GM23338 (cell line): ENCODE measurements around the gene TNPO3. TPM values are rescaled to one million over a fixed set of nuclear protein-coding genes. Genes with fewer than 3 reads are reported as not detected.

Experiments used
- ATAC-seq: fragments of 200-7000 bp; cut with Tn5 transposase; 3 replicates; pipeline ENCODE4 v1.9.1; 2020
- DNase-seq: peaks from one replicate; pipeline ENCODE4 v3.0.0-alpha.2; 2015; ENCODE audit warnings: low spot score
- H2AFZ ChIP-seq: fragments of 200-600 bp; sonication (generic); 2 replicates; pipeline ENCODE4 v1.8.0; 2016; ENCODE audit warnings: antibody characterized with exemption, mild to moderate bottlenecking, moderate library complexity
- H3F3A ChIP-seq: fragments of 200-600 bp; sonication (generic); replicated peaks from 2 replicates; pipeline ENCODE4 v1.8.0; 2017; ENCODE audit warnings: antibody characterized with exemption, mixed run types, low read depth
- H3K27ac ChIP-seq: fragments of 200-600 bp; sonication (generic); 2 replicates; pipeline ENCODE4 v1.6.1; 2016; ENCODE audit warnings: low read depth
- H3K27me3 ChIP-seq: fragments of 200-600 bp; sonication (generic); 2 replicates; pipeline ENCODE4 v1.8.0; 2016; ENCODE audit warnings: mild to moderate bottlenecking, mixed run types, moderate library complexity; ENCODE audit not compliant: insufficient read depth
- H3K36me3 ChIP-seq: fragments of 200-600 bp; sonication (generic); 2 replicates; pipeline ENCODE4 v1.8.0; 2016; ENCODE audit warnings: mild to moderate bottlenecking; ENCODE audit not compliant: insufficient read depth
- H3K4me1 ChIP-seq: fragments of 200-600 bp; sonication (generic); 2 replicates; pipeline ENCODE4 v1.8.0; 2016; ENCODE audit warnings: mild to moderate bottlenecking, moderate library complexity; ENCODE audit not compliant: insufficient read depth
- H3K4me2 ChIP-seq: fragments of 200-600 bp; sonication (generic); 2 replicates; pipeline ENCODE4 v1.7.1; 2017; ENCODE audit warnings: mixed run types
- H3K4me3 ChIP-seq: fragments of 200-600 bp; sonication (generic); 2 replicates; pipeline ENCODE4 v1.6.1; 2016; ENCODE audit warnings: mixed run types
- H3K79me2 ChIP-seq: fragments of 200-600 bp; sonication (generic); replicated peaks from 2 replicates; pipeline ENCODE4 v1.8.0; 2017; ENCODE audit warnings: mild to moderate bottlenecking; ENCODE audit not compliant: insufficient read depth
- H3K9me2 ChIP-seq: fragments of 200-600 bp; sonication (generic); 2 replicates; pipeline ENCODE4 v1.8.0; 2017; ENCODE audit not compliant: insufficient read depth
- H4K20me1 ChIP-seq: fragments of 200-600 bp; sonication (generic); replicated peaks from 2 replicates; pipeline ENCODE4 v1.8.0; 2017; ENCODE audit warnings: mild to moderate bottlenecking; ENCODE audit not compliant: insufficient read depth
- H3K27ac Mint-ChIP-seq: 2 replicates; pipeline ENCODE4 v1.8.0; 2020; ENCODE audit warnings: inconsistent platforms, mild to moderate bottlenecking, moderate library complexity, mixed read lengths
- H3K27me3 Mint-ChIP-seq: 3 replicates; pipeline ENCODE4 v1.8.0; 2022; ENCODE audit warnings: low read depth, mild to moderate bottlenecking, moderate library complexity, mixed read lengths, inconsistent platforms; ENCODE audit not compliant: insufficient read depth, poor library complexity
- H3K36me3 Mint-ChIP-seq: 3 replicates; pipeline ENCODE4 v1.8.0; 2021; ENCODE audit warnings: low read depth, mild to moderate bottlenecking, inconsistent platforms, moderate library complexity, mixed read lengths
- H3K4me1 Mint-ChIP-seq: 3 replicates; pipeline ENCODE4 v1.8.0; 2020; ENCODE audit warnings: mild to moderate bottlenecking, inconsistent platforms, mixed read lengths
- H3K4me3 Mint-ChIP-seq: 3 replicates; pipeline ENCODE4 v1.8.0; 2021; ENCODE audit warnings: moderate library complexity, mild to moderate bottlenecking, inconsistent platforms, mixed read lengths
- H3K9me3 Mint-ChIP-seq: 3 replicates; pipeline ENCODE4 v1.8.0; 2020; ENCODE audit warnings: moderate library complexity, mild to moderate bottlenecking, inconsistent platforms, mixed read lengths
- CREB1 ChIP-seq: fragments of 250-450 bp; sonication (Bioruptor Pico); IDR thresholded peaks from 2 replicates; pipeline ENCODE4 v1.5.0; 2020; ENCODE audit warnings: low read depth, mild to moderate bottlenecking, moderate library complexity
- JUNB ChIP-seq: IDR thresholded peaks from one replicate; pipeline ENCODE4 v1.6.1; 2016; ENCODE audit warnings: antibody characterized with exemption; ENCODE audit not compliant: unreplicated experiment
- NANOG ChIP-seq: IDR thresholded peaks from 2 replicates; pipeline ENCODE4 v1.6.1; 2016; ENCODE audit warnings: antibody characterized with exemption, borderline replicate concordance
- STAT1 ChIP-seq: IDR thresholded peaks from one replicate; pipeline ENCODE4 v1.6.1; 2016; ENCODE audit warnings: antibody characterized with exemption; ENCODE audit not compliant: unreplicated experiment
- ZNF331 ChIP-seq: fragments of 250-450 bp; sonication (Bioruptor Pico); IDR thresholded peaks from 2 replicates; pipeline ENCODE4 v1.5.0; 2020; ENCODE audit warnings: low read depth, mild to moderate bottlenecking, moderate library complexity
- polyA plus RNA-seq: library from polyadenylated mRNA; unstranded; fragments of >200 nt; fragmentation: Nextera tagmentation; extraction: Ambion mirVana; gene quantifications from 2 replicates; pipeline ENCODE4 v1.2.1, GENCODE V29; 2016
- total RNA-seq: library from RNA; depleted of rRNA; stranded (reverse); fragments of >200 nt; shearing (Covaris generic); gene quantifications from 2 replicates; pipeline ENCODE4 v1.2.3, GENCODE V29; 2014
- TF ChIP-seq, protein P1 (sequence below), 2 experiments: fragments of 200-600 bp in 1 of 2; sonication (generic) in 1 of 2; conservative IDR thresholded peaks; 2 replicates each; pipeline versions ENCODE4 v1.5.1 to v1.6.1; 2016 to 2017; ENCODE audit warnings: antibody characterized with exemption in 2 of 2, low read depth in 2 of 2, mild to moderate bottlenecking in 2 of 2, moderate library complexity in 1 of 2
- TF ChIP-seq, protein P2 (sequence below): IDR thresholded peaks from one replicate; pipeline ENCODE4 v1.6.1; 2018; ENCODE audit warnings: antibody characterized with exemption; ENCODE audit not compliant: unreplicated experiment
- TF ChIP-seq, protein P3 (sequence below): IDR thresholded peaks from 2 replicates; pipeline ENCODE4 v1.6.1; 2016; ENCODE audit warnings: antibody characterized with exemption
- TF ChIP-seq, protein P4 (sequence below): fragments of 250-450 bp; sonication (Bioruptor Pico); IDR thresholded peaks from 2 replicates; pipeline ENCODE4 v1.5.0; 2020; ENCODE audit warnings: mild to moderate bottlenecking, moderate library complexity

Gene TNPO3
- total and polyA plus RNA-seq, 2 experiments from 2014 or later, result 38.2 to 127 TPM

DNA sequence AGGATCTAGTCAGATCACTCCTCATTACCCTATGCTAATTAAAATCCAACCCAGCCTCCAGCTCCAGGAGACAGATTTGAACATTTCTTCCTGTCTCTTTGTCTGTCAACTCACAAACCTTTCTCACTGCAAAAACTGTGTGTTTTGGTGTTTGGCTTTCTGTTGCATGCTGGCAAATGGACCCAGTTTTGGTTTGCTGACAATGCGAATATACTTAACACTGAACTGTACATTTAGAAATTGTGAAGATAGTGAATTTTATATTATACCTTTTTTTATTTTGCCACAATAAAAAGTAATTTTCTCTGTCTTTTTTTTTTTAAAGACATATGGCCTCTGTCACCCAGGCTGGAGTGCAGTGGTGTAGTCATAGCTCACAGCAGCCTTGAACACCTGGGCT lies 18.3 kb upstream of the TNPO3 start:
- Histone ChIP-seq H3K9me2 (no peaks in the 10 kb centered on the region), H3K79me2 (no peaks in the 10 kb centered on the region), H3K4me3 (no peak overlapping the region), H3K4me2 (no peak overlapping the region), H2AFZ (no peak overlapping the region), H3K27ac (no peak overlapping the region), H3K4me1 (no peaks in the 10 kb centered on the region), H4K20me1 (no peaks in the 10 kb centered on the region), H3K36me3 (no peaks in the 10 kb centered on the region), H3K27me3 (no peaks in the 10 kb centered on the region), H3F3A (no peaks in the 10 kb centered on the region)
- Mint-ChIP-seq H3K9me3 (peaks cover 8% of the 10 kb centered on the region; the same call in 2 of the 3 replicates), H3K4me1 (peaks cover 6% of the 10 kb centered on the region), H3K36me3 (no peaks in the 10 kb centered on the region), H3K27me3 (peaks cover 11% of the 10 kb centered on the region), H3K27ac (no peak overlapping the region), H3K4me3 (no peak overlapping the region)
- ATAC-seq (no peak), DNase-seq (no peak)
- TF ChIP-seq, protein P1, sequence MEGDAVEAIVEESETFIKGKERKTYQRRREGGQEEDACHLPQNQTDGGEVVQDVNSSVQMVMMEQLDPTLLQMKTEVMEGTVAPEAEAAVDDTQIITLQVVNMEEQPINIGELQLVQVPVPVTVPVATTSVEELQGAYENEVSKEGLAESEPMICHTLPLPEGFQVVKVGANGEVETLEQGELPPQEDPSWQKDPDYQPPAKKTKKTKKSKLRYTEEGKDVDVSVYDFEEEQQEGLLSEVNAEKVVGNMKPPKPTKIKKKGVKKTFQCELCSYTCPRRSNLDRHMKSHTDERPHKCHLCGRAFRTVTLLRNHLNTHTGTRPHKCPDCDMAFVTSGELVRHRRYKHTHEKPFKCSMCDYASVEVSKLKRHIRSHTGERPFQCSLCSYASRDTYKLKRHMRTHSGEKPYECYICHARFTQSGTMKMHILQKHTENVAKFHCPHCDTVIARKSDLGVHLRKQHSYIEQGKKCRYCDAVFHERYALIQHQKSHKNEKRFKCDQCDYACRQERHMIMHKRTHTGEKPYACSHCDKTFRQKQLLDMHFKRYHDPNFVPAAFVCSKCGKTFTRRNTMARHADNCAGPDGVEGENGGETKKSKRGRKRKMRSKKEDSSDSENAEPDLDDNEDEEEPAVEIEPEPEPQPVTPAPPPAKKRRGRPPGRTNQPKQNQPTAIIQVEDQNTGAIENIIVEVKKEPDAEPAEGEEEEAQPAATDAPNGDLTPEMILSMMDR (conservative IDR thresholded peaks at IDR 0.05; ENCODE audit: low read depth in 2 of 2), result no peak

DNA sequence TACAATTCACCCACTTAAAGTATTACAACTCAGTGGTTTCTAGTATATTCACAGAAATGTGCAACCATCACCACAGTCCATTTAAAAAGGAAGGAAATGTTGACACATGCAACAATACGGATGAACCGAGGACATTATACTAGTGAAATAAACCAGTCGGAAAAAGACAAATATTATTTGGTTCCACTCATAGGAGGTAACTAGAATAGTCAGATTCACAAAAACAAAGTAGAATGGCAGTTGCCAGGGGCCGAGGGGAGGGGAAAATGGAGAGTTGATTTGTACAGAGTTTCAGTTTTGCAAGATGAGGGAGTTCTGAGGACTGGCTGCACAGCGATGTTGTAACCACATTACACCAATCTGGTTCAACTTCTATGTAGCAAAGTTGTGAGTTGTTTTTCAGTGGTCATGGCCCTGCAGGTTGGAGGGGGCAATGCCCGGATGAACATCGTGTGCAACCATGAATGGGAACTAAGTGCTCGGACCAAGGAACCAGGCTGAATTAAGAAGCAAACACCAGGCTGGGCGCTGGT lies 17.6 kb upstream of the TNPO3 start:
- Mint-ChIP-seq H3K36me3 (no peaks in the 10 kb centered on the region), H3K9me3 (peaks cover 7% of the 10 kb centered on the region; the same call in 2 of the 3 replicates), H3K27me3 (peaks cover 11% of the 10 kb centered on the region), H3K4me3 (no peak overlapping the region), H3K27ac (no peak overlapping the region), H3K4me1 (peaks cover 8% of the 10 kb centered on the region)
- no peak for DNase-seq
- no peaks in the 10 kb centered on the region for H3K79me2 ChIP-seq
- no peak for ATAC-seq
- no peak overlapping the region for H3K4me2 ChIP-seq
- no peaks in the 10 kb centered on the region for H3K9me2 ChIP-seq
- no peaks in the 10 kb centered on the region for H3F3A ChIP-seq
- no peaks in the 10 kb centered on the region for H3K27me3 ChIP-seq
- H3K27ac ChIP-seq, result no peak overlapping the region
- no peaks in the 10 kb centered on the region for H3K36me3 ChIP-seq
- H3K4me1 ChIP-seq, result no peaks in the 10 kb centered on the region
- peak overlapping the region; percentile 43; the same call in 1 of the 2 replicates for H2AFZ ChIP-seq
- H4K20me1 ChIP-seq, result no peaks in the 10 kb centered on the region
- H3K4me3 ChIP-seq, result no peak overlapping the region
- no peak for TF ChIP-seq CREB1
- no peak for TF ChIP-seq NANOG
- no peak for TF ChIP-seq JUNB
- TF ChIP-seq, protein P2, sequence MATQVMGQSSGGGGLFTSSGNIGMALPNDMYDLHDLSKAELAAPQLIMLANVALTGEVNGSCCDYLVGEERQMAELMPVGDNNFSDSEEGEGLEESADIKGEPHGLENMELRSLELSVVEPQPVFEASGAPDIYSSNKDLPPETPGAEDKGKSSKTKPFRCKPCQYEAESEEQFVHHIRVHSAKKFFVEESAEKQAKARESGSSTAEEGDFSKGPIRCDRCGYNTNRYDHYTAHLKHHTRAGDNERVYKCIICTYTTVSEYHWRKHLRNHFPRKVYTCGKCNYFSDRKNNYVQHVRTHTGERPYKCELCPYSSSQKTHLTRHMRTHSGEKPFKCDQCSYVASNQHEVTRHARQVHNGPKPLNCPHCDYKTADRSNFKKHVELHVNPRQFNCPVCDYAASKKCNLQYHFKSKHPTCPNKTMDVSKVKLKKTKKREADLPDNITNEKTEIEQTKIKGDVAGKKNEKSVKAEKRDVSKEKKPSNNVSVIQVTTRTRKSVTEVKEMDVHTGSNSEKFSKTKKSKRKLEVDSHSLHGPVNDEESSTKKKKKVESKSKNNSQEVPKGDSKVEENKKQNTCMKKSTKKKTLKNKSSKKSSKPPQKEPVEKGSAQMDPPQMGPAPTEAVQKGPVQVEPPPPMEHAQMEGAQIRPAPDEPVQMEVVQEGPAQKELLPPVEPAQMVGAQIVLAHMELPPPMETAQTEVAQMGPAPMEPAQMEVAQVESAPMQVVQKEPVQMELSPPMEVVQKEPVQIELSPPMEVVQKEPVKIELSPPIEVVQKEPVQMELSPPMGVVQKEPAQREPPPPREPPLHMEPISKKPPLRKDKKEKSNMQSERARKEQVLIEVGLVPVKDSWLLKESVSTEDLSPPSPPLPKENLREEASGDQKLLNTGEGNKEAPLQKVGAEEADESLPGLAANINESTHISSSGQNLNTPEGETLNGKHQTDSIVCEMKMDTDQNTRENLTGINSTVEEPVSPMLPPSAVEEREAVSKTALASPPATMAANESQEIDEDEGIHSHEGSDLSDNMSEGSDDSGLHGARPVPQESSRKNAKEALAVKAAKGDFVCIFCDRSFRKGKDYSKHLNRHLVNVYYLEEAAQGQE, result no peak
- no peak for TF ChIP-seq ZNF331 (CRISPR knock-in tag)
- TF ChIP-seq, protein P3, sequence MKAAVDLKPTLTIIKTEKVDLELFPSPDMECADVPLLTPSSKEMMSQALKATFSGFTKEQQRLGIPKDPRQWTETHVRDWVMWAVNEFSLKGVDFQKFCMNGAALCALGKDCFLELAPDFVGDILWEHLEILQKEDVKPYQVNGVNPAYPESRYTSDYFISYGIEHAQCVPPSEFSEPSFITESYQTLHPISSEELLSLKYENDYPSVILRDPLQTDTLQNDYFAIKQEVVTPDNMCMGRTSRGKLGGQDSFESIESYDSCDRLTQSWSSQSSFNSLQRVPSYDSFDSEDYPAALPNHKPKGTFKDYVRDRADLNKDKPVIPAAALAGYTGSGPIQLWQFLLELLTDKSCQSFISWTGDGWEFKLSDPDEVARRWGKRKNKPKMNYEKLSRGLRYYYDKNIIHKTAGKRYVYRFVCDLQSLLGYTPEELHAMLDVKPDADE, result no peak
- TF ChIP-seq, protein P4, sequence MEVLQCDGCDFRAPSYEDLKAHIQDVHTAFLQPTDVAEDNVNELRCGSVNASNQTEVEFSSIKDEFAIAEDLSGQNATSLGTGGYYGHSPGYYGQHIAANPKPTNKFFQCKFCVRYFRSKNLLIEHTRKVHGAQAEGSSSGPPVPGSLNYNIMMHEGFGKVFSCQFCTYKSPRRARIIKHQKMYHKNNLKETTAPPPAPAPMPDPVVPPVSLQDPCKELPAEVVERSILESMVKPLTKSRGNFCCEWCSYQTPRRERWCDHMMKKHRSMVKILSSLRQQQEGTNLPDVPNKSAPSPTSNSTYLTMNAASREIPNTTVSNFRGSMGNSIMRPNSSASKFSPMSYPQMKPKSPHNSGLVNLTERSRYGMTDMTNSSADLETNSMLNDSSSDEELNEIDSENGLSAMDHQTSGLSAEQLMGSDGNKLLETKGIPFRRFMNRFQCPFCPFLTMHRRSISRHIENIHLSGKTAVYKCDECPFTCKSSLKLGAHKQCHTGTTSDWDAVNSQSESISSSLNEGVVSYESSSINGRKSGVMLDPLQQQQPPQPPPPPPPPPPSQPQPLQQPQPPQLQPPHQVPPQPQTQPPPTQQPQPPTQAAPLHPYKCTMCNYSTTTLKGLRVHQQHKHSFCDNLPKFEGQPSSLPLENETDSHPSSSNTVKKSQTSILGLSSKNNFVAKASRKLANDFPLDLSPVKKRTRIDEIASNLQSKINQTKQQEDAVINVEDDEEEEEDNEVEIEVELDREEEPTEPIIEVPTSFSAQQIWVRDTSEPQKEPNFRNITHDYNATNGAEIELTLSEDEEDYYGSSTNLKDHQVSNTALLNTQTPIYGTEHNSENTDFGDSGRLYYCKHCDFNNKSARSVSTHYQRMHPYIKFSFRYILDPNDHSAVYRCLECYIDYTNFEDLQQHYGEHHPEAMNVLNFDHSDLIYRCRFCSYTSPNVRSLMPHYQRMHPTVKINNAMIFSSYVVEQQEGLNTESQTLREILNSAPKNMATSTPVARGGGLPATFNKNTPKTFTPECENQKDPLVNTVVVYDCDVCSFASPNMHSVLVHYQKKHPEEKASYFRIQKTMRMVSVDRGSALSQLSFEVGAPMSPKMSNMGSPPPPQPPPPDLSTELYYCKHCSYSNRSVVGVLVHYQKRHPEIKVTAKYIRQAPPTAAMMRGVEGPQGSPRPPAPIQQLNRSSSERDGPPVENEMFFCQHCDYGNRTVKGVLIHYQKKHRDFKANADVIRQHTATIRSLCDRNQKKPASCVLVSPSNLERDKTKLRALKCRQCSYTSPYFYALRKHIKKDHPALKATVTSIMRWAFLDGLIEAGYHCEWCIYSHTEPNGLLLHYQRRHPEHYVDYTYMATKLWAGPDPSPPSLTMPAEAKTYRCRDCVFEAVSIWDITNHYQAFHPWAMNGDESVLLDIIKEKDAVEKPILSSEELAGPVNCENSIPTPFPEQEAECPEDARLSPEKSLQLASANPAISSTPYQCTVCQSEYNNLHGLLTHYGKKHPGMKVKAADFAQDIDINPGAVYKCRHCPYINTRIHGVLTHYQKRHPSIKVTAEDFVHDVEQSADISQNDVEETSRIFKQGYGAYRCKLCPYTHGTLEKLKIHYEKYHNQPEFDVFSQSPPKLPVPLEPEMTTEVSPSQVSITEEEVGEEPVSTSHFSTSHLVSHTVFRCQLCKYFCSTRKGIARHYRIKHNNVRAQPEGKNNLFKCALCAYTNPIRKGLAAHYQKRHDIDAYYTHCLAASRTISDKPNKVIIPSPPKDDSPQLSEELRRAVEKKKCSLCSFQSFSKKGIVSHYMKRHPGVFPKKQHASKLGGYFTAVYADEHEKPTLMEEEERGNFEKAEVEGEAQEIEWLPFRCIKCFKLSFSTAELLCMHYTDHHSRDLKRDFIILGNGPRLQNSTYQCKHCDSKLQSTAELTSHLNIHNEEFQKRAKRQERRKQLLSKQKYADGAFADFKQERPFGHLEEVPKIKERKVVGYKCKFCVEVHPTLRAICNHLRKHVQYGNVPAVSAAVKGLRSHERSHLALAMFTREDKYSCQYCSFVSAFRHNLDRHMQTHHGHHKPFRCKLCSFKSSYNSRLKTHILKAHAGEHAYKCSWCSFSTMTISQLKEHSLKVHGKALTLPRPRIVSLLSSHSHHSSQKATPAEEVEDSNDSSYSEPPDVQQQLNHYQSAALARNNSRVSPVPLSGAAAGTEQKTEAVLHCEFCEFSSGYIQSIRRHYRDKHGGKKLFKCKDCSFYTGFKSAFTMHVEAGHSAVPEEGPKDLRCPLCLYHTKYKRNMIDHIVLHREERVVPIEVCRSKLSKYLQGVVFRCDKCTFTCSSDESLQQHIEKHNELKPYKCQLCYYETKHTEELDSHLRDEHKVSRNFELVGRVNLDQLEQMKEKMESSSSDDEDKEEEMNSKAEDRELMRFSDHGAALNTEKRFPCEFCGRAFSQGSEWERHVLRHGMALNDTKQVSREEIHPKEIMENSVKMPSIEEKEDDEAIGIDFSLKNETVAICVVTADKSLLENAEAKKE (CRISPR knock-in tag), result no peak
- TF ChIP-seq STAT1, result no peak
